HepG2 (cell line): Measurements from ENCODE around the gene TGFBI. TPM values are rescaled to one million over a fixed set of nuclear protein-coding genes. Genes with fewer than 3 reads are reported as not detected.

Experiments used
- ATAC-seq: fragments of 200-7000 bp; cut with Tn5 transposase; 3 replicates; pipeline ENCODE4 v1.9.1; 2020; ENCODE audit warnings: mild to moderate bottlenecking, moderate library complexity
- BruUV-seq: library from RNA; stranded (reverse); fragments of 400-500 nt; replicated peaks from 2 replicates; lab custom pipeline; 2021; lab: Mats Ljungman, UMichigan
- CTCF ChIA-PET: fragments of 300-600 bp; formaldehyde crosslinking; extraction: SDS; loops from one replicate; lab custom pipeline; 2021; ENCODE audit warnings: low total read pairs, inconsistent platforms, low intra/inter-chr PET ratio; lab: Yijun Ruan, JAX
- POLR2A ChIA-PET: fragments of 350-600 bp; sonication (Branson Sonifier 250); formaldehyde crosslinking; loops from one replicate; lab custom pipeline; 2020; ENCODE audit warnings: antibody characterized with exemption, inconsistent platforms; lab: Yijun Ruan, JAX
- DNase-seq: peaks from one replicate; pipeline ENCODE4 v3.0.0-alpha.2; 2015; ENCODE audit warnings: low spot score
- FAIRE-seq: peaks from 3 replicates; lab custom pipeline; 2011; peaks lifted over from hg19 to GRCh38; lab: Jason Lieb, UNC
- H2AFZ ChIP-seq: one replicate; pipeline ENCODE4 v1.6.1; 2011; ENCODE audit warnings: low read length, inconsistent platforms
- H3K27ac ChIP-seq: fragments of 300-600 bp; 3 replicates; pipeline ENCODE4 v1.8.0; 2011; ENCODE audit warnings: mixed run types, mild to moderate bottlenecking, mixed read lengths, low read length, inconsistent platforms; ENCODE audit not compliant: insufficient read depth; ENCODE audit errors: extremely low read length
- H3K27me3 ChIP-seq, 2 experiments: fragments of 200-600 bp in 1 of 2; 2 replicates in 1 of 2; 3 replicates in 1 of 2; pipeline versions ENCODE4 v1.6.0 to v1.8.0; 2011; ENCODE audit warnings: low read length in 2 of 2, mild to moderate bottlenecking in 2 of 2, moderate library complexity in 2 of 2, inconsistent platforms in 1 of 2; ENCODE audit not compliant: insufficient read depth in 2 of 2, control insufficient read depth in 1 of 2
- H3K36me3 ChIP-seq, 2 experiments: fragments of 200-600 bp in 1 of 2; replicated peaks in 1 of 2; 2 replicates in 1 of 2; 3 replicates in 1 of 2; pipeline versions ENCODE4 v1.5.1 to v1.8.0; 2011; ENCODE audit warnings: low read length in 2 of 2, inconsistent platforms in 1 of 2; ENCODE audit not compliant: insufficient read depth in 2 of 2, control insufficient read depth in 1 of 2
- H3K4me1 ChIP-seq: 2 replicates; pipeline ENCODE4 v1.5.1; 2012; ENCODE audit warnings: low read length, inconsistent platforms; ENCODE audit not compliant: insufficient read depth
- H3K4me2 ChIP-seq: 2 replicates; pipeline ENCODE4 v1.6.0; 2011; ENCODE audit warnings: low read depth, low read length, inconsistent platforms
- H3K4me3 ChIP-seq, 3 experiments: fragments of 200-600 bp in 1 of 3; sonication (generic), shearing (Covaris generic) in 1 of 3; replicated peaks in 1 of 3; 2 replicates each; pipeline ENCODE4 v1.5.1; 2011 to 2016; ENCODE audit warnings: low read length in 3 of 3, inconsistent platforms in 2 of 3, low read depth in 2 of 3, mild to moderate bottlenecking in 2 of 3, control low read depth in 1 of 3, mixed read lengths in 1 of 3; ENCODE audit not compliant: insufficient read depth in 1 of 3
- H3K79me2 ChIP-seq: one replicate; pipeline ENCODE4 v1.6.1; 2011; ENCODE audit warnings: low read length, inconsistent platforms; ENCODE audit not compliant: insufficient read depth
- H3K9ac ChIP-seq: 2 replicates; pipeline ENCODE4 v1.6.0; 2011; ENCODE audit warnings: mild to moderate bottlenecking, low read depth, low read length, inconsistent platforms; ENCODE audit not compliant: insufficient read depth
- H3K9me3 ChIP-seq: 2 replicates; pipeline ENCODE4 v1.5.1; 2012; ENCODE audit warnings: mild to moderate bottlenecking, low read length
- H4K20me1 ChIP-seq: 2 replicates; pipeline ENCODE4 v1.6.0; 2011; ENCODE audit warnings: inconsistent platforms, mild to moderate bottlenecking, low read length, moderate library complexity; ENCODE audit not compliant: insufficient read depth
- AGO1 ChIP-seq: fragments of 200-400 bp; formaldehyde crosslinking; IDR thresholded peaks from 2 replicates; pipeline ENCODE4 v1.6.1; 2017; ENCODE audit warnings: mild to moderate bottlenecking, low read depth, low read length, moderate library complexity; ENCODE audit not compliant: poor library complexity, severe bottlenecking
- ATF7-NPFF ChIP-seq: sonication (generic); formaldehyde crosslinking; IDR thresholded peaks from 2 replicates; pipeline ENCODE4 v1.8.1; 2023; ENCODE audit warnings: mild to moderate bottlenecking, low read depth, missing genetic modification reagents, moderate library complexity
- GATAD2A ChIP-seq: IDR thresholded peaks from 2 replicates; pipeline ENCODE4 v1.6.1; 2016
- HDAC2 ChIP-seq: sonication (generic); formaldehyde crosslinking; IDR thresholded peaks from 2 replicates; pipeline ENCODE4 v1.4.0; 2020; ENCODE audit warnings: missing genetic modification reagents
- HNF4A ChIP-seq: sonication (generic); formaldehyde crosslinking; IDR thresholded peaks from 2 replicates; pipeline ENCODE4 v1.4.0; 2020; ENCODE audit warnings: missing genetic modification reagents
- HNRNPK ChIP-seq: fragments of 200-400 bp; formaldehyde crosslinking; IDR thresholded peaks from 2 replicates; pipeline ENCODE4 v1.6.1; 2018; ENCODE audit warnings: low read length, low read depth, moderate library complexity, mild to moderate bottlenecking; ENCODE audit not compliant: poor library complexity, severe bottlenecking
- IRF1 ChIP-seq: sonication (generic); formaldehyde crosslinking; IDR thresholded peaks from 2 replicates; pipeline ENCODE4 v1.4.0; 2020; ENCODE audit warnings: low read depth, mild to moderate bottlenecking, missing genetic modification reagents
- KDM1A ChIP-seq: IDR thresholded peaks from 2 replicates; pipeline ENCODE4 v1.6.1; 2016; ENCODE audit warnings: missing compliant biosample characterization
- MEF2D ChIP-seq: sonication (generic); formaldehyde crosslinking; IDR thresholded peaks from 2 replicates; pipeline ENCODE4 v1.5.1; 2020; ENCODE audit warnings: mild to moderate bottlenecking, missing genetic modification reagents
- MEIS1 ChIP-seq: sonication (generic); formaldehyde crosslinking; IDR thresholded peaks from 2 replicates; pipeline ENCODE4 v1.9.0; 2021; ENCODE audit warnings: mild to moderate bottlenecking, missing genetic modification reagents, moderate library complexity, borderline replicate concordance
- SKIL ChIP-seq: sonication (generic); formaldehyde crosslinking; IDR thresholded peaks from 2 replicates; pipeline ENCODE4 v1.8.0; 2022; ENCODE audit warnings: missing genetic modification reagents, mild to moderate bottlenecking, moderate library complexity, borderline replicate concordance
- THAP7 ChIP-seq: sonication (generic); formaldehyde crosslinking; IDR thresholded peaks from 2 replicates; pipeline ENCODE4 v1.8.1; 2023; ENCODE audit warnings: mild to moderate bottlenecking, missing genetic modification reagents
- ZNF251 ChIP-seq: sonication (generic); formaldehyde crosslinking; IDR thresholded peaks from 2 replicates; pipeline ENCODE4 v1.9.0; 2021; ENCODE audit warnings: mild to moderate bottlenecking, missing genetic modification reagents
- ZNF513 ChIP-seq: sonication (generic); formaldehyde crosslinking; conservative IDR thresholded peaks from 2 replicates; pipeline ENCODE4 v1.5.0; 2020; ENCODE audit warnings: missing genetic modification reagents
- ZNF713 ChIP-seq: sonication (generic); formaldehyde crosslinking; IDR thresholded peaks from 2 replicates; pipeline ENCODE4 v1.4.0; 2020; ENCODE audit warnings: mild to moderate bottlenecking, missing genetic modification reagents
- ZNF879 ChIP-seq: sonication (generic); formaldehyde crosslinking; IDR thresholded peaks from 2 replicates; pipeline ENCODE4 v1.8.1; 2023; ENCODE audit warnings: missing genetic modification reagents
- WGBS: methylation state at CpG from one replicate; pipeline ENCODE4 v1.1.6; 2017; ENCODE audit warnings: low lambda C conversion rate; 5-methylcytosine and 5-hydroxymethylcytosine counted together
- in situ Hi-C: cut with HindIII; loops from 2 replicates; pipeline ENCODE4 v1.10.0; 2017; ENCODE audit warnings: low pct_unique_long_range_greater_than_20kb; ENCODE audit not compliant: extremely low pct_ligation_motif_present
- intact Hi-C: fragments of 100-400 bp; cut with micrococcal nuclease; formaldehyde crosslinking; loops from one replicate; pipeline ENCODE4 v1.10.0; 2022; ENCODE audit not compliant: unreplicated experiment
- polyA plus RNA-seq, 8 experiments: library from polyadenylated mRNA; depleted of rRNA in 3 of 8; stranded (reverse) in 7 of 8; unstranded in 1 of 8; fragments of >200 nt; fragmentation: Illumina TruSeq in 4 of 8; extraction: Trizol in 4 of 8; gene quantifications; 2 replicates each; pipeline versions ENCODE4 v1.2.1 to v1.2.3, GENCODE V29; 2011 to 2016; ENCODE audit warnings: low read depth in 4 of 8, missing spikeins in 1 of 8, mixed read lengths in 1 of 8; ENCODE audit not compliant: insufficient read depth in 1 of 8
- total RNA-seq, 5 experiments: library from RNA; depleted of rRNA; stranded (reverse); fragments of >200 nt; fragmentation: Illumina TruSeq; extraction: Trizol; gene quantifications; 2 replicates each; pipeline ENCODE4 v1.2.3, GENCODE V29; 2016; ENCODE audit warnings: low read depth in 1 of 5
- TF ChIP-seq, protein P1 (sequence below): sonication (generic); formaldehyde crosslinking; IDR thresholded peaks from 2 replicates; pipeline ENCODE4 v1.5.0; 2020; ENCODE audit warnings: missing genetic modification reagents
- TF ChIP-seq, protein P2 (sequence below): sonication (generic); formaldehyde crosslinking; IDR thresholded peaks from 2 replicates; pipeline ENCODE4 v1.8.0; 2022; ENCODE audit warnings: mild to moderate bottlenecking, missing genetic modification reagents, moderate library complexity

The TGFBI gene
- total and polyA plus RNA-seq, 2 of the 13 experiments (the other 11 are each of a cell fraction or from before 2014, with no cell fraction given): 275 to 457 TPM

GRCh38 chr5:135995976-135996375, 32.8 kb upstream of the TGFBI start:
- Histone ChIP-seq H2AFZ (no peak overlapping the region), H4K20me1 (no peaks in the 10 kb centered on the region), H3K27me3 (no peaks in the 10 kb centered on the region), H3K27ac (no peak overlapping the region)
- no peak for FAIRE-seq
- no peak for ATAC-seq
- in situ Hi-C loops: no loop called here
- TF ChIP-seq ZNF513 (CRISPR knock-in tag) (no peak), MEIS1 (CRISPR knock-in tag) (no peak), HDAC2 (CRISPR knock-in tag) (no peak), HNF4A (no peak), IRF1 (no peak), THAP7 (CRISPR knock-in tag) (no peak), ZNF251 (CRISPR knock-in tag) (no peak), AGO1 (no peak), GATAD2A (CRISPR knock-in tag) (no peak), ZNF879 (CRISPR knock-in tag) (no peak), ATF7-NPFF (CRISPR knock-in tag) (no peak), MEF2D (CRISPR knock-in tag) (no peak), HNRNPK (no peak), SKIL (CRISPR knock-in tag) (no peak), KDM1A (CRISPR knock-in tag) (no peak), ZNF713 (CRISPR knock-in tag) (no peak)
- TF ChIP-seq, protein P1, sequence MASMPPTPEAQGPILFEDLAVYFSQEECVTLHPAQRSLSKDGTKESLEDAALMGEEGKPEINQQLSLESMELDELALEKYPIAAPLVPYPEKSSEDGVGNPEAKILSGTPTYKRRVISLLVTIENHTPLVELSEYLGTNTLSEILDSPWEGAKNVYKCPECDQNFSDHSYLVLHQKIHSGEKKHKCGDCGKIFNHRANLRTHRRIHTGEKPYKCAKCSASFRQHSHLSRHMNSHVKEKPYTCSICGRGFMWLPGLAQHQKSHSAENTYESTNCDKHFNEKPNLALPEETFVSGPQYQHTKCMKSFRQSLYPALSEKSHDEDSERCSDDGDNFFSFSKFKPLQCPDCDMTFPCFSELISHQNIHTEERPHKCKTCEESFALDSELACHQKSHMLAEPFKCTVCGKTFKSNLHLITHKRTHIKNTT (CRISPR knock-in tag): no peak
- TF ChIP-seq, protein P2, sequence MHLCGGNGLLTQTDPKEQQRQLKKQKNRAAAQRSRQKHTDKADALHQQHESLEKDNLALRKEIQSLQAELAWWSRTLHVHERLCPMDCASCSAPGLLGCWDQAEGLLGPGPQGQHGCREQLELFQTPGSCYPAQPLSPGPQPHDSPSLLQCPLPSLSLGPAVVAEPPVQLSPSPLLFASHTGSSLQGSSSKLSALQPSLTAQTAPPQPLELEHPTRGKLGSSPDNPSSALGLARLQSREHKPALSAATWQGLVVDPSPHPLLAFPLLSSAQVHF: no peak
- TF ChIP-seq, all 625 proteins: peak for 0
- no peak overlapping the region for H3K4me2 ChIP-seq
- 95% methylated on average over 3 of the region's 3 CpGs for WGBS
- ChIA-PET POLR2A (no interaction called here), CTCF (no interaction called here)
- intact Hi-C loops: no loop called here
- H3K36me3 ChIP-seq: no peaks in the 10 kb centered on the region
- no peak overlapping the region for H3K9ac ChIP-seq
- H3K79me2 ChIP-seq: no peaks in the 10 kb centered on the region
- DNase-seq: no peak
- no peak overlapping the region for H3K4me3 ChIP-seq
- H3K9me3 ChIP-seq: no peaks in the 10 kb centered on the region
- H3K4me1 ChIP-seq: peaks cover 27% of the 10 kb centered on the region
- no TSS peak for BruUV-seq
